HG03064 (cell line): ENCODE data around the gene RPP21.
"Not testable (repeated sequence)": the region's sequence is repeated elsewhere in the genome, so short reads cannot be mapped to it uniquely, and the experiment has no call there.

Experiments used
- ATAC-seq: cut with Tn5 transposase; IDR thresholded peaks from one replicate; pipeline ENCODE4 v1.9.1; 2021; ENCODE audit warnings: low read depth; ENCODE audit not compliant: unreplicated experiment

Gene RPP21

GRCh38 chr6:30369280-30369679 is 24.3 kb downstream of the RPP21 start:
- not testable (repeated sequence) for ATAC-seq

GRCh38 chr6:30378290-30378937 is 33.5 kb downstream of the RPP21 start:
- no peak for ATAC-seq

DNA sequence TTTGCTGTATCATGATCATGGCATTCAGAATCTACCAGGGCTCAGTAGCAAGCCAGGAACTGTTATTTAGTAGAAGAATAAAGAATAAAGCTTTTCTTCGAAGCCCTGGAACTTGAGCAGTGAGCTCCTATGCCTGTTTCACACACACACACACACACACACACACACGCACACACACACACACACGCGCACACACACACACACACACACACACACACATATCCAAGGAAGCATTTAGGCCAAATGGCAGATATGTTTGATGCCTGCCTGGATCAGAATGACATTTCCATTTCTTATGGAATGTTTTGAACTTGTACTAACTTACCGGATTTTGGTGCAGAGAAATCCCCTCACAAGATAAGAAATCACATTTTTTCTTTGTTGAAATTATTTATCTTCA is 35.5 kb downstream of the RPP21 start:
- ATAC-seq, result no peak

DNA sequence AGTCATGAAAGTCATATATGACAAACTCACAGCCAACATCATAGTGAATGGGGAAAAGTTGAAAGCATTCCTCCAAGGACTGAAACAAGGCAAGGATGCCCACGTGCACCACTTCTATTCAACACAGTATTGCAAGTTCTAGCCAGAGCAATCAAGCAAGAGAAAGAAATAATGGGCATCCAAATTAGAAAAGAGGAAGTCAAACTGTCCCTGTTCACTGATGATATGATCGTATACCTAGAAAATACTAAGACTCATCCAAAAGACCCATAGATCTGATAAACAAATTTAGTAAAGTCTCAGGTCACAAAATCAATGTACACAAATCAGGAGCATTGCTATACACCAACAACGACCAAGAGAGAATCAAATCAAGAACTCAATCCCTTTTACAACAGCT is 41.2 kb downstream of the RPP21 start:
- no peak for ATAC-seq

DNA sequence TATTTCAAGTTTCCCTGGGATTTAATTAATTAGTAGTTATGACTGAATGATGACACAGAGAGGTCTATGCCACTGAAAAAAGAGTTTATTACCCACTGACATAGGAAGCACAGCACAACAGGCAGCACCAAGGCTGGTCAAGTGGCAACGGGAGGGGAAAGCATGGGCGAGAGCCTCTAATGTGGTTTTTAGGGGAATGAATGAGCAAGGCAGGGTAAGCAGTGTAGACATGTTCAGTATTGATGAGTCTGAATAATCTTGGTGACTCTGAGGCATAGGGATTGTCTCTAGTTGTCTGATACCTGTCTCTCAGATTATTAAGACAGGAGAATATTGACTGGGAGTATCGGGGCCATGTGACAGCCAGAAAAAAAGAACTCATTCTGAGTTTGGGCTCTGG is 46.3 kb downstream of the RPP21 start:
- no peak for ATAC-seq

DNA sequence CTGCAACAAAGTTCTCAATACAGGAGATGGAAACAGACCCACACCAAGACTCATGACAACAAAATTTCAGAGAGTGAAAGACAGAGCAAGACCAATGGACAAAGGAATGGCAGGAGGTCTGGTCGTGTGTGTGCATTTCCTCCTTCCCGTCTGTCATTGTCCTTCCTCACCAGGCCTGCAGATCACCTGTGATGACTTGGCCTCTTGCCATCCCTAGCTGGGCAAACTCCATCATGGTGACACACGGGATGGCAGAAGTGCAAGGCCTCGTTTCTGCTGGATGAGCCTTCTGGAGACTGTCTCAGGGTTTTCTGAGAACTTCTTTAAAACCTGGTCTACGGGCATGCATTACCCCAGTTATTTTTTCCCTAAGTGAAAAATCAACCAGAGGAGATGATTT is 49.2 kb downstream of the RPP21 start:
- no peak for ATAC-seq
